ENCODE data around the gene MYOZ3. TPM values are rescaled to one million over a fixed set of nuclear protein-coding genes. Genes with fewer than 3 reads are reported as not detected.

Gene MYOZ3
- polyA plus RNA-seq, 1 donor from 2014 or later, result not detected

- H2AFZ ChIP-seq (ENCODE audit: low read depth, low read length), result no peak overlapping the region
- TF ChIP-seq EP300 (conservative IDR thresholded peaks at IDR 0.05; ENCODE audit: poor library complexity, severe bottlenecking), result no peak
- peak; percentile 26 for TF ChIP-seq SMC3 (conservative IDR thresholded peaks at IDR 0.05; ENCODE audit: poor library complexity)
- peak; percentile 21 for TF ChIP-seq CTCF (IDR thresholded peaks at IDR 0.05; ENCODE audit: poor library complexity, severe bottlenecking)
- no peak overlapping the region for H3K9ac ChIP-seq (ENCODE audit: low read length)
- no peaks in the 10 kb centered on the region for H4K20me1 ChIP-seq (ENCODE audit: insufficient read depth)
- H3K9me2 ChIP-seq (ENCODE audit: insufficient read depth, low read length), result no peaks in the 10 kb centered on the region
- no peaks in the 10 kb centered on the region for H3K36me3 ChIP-seq (ENCODE audit: insufficient read depth, low read length)
- no peak overlapping the region for H3K4me2 ChIP-seq (ENCODE audit: low read length)
- no peaks in the 10 kb centered on the region for H3F3A ChIP-seq (ENCODE audit: insufficient read depth, low read length, poor library complexity, severe bottlenecking)
- no peaks in the 10 kb centered on the region for H3K27me3 ChIP-seq (ENCODE audit: insufficient read depth, low read depth, low read length)
- no peak overlapping the region for H3K4me3 ChIP-seq (ENCODE audit: low read length)
- H3K9me3 ChIP-seq (ENCODE audit: low read length), result no peaks in the 10 kb centered on the region
- no peak overlapping the region for H3K27ac ChIP-seq (ENCODE audit: low read length)
- no peaks in the 10 kb centered on the region for H3K79me2 ChIP-seq (replicated peaks; ENCODE audit: insufficient read depth, low read length)
Measured at GRCh38 chr5:150710165-150710564, 49.1 kb downstream of the MYOZ3 start.

GRCh38 chr5:150723845-150724244 is 62.8 kb downstream of the MYOZ3 start:
- H3K9me2 ChIP-seq (ENCODE audit: insufficient read depth, low read length), result no peaks in the 10 kb centered on the region
- TF ChIP-seq TAF1 (IDR thresholded peaks at IDR 0.05; ENCODE audit: low read depth) (no peak), EP300 (conservative IDR thresholded peaks at IDR 0.05; ENCODE audit: poor library complexity, severe bottlenecking) (no peak)
- no peaks in the 10 kb centered on the region for H3K9me3 ChIP-seq (ENCODE audit: low read length)

More at GRCh38 chr5:150723845-150724244, 62.8 kb downstream of the MYOZ3 start:
- H3K27me3 ChIP-seq (ENCODE audit: insufficient read depth, low read depth, low read length), result no peaks in the 10 kb centered on the region
- no peaks in the 10 kb centered on the region for H3F3A ChIP-seq (ENCODE audit: insufficient read depth, low read length, poor library complexity, severe bottlenecking)
- no peaks in the 10 kb centered on the region for H3K36me3 ChIP-seq (ENCODE audit: insufficient read depth, low read length)
- no peak overlapping the region for H3K4me2 ChIP-seq (ENCODE audit: low read length)
- no peak overlapping the region for H3K4me3 ChIP-seq (ENCODE audit: low read length)
- H4K20me1 ChIP-seq (ENCODE audit: insufficient read depth), result no peaks in the 10 kb centered on the region
- H2AFZ ChIP-seq (ENCODE audit: low read depth, low read length), result no peak overlapping the region
- H3K9ac ChIP-seq (ENCODE audit: low read length), result no peak overlapping the region
- no peak overlapping the region for H3K27ac ChIP-seq (ENCODE audit: low read length)
- no peaks in the 10 kb centered on the region for H3K79me2 ChIP-seq (replicated peaks; ENCODE audit: insufficient read depth, low read length)

Other genes with a start within 250 kb of the MYOZ3 start
- gene CD74, start 248.3 kb upstream of the MYOZ3 start, polyA plus RNA-seq, result not detected in 2 replicates
- 2,744 and 3,490 TPM in 2 replicates for gene RPS14, start 211.5 kb upstream of the MYOZ3 start, polyA plus RNA-seq
- gene NDST1, start 153.1 kb upstream of the MYOZ3 start, polyA plus RNA-seq, result 15.6 and 21.9 TPM in 2 replicates
- 0.14 TPM in 1 of 2 replicates, not detected in the other for gene SYNPO, start 20.6 kb upstream of the MYOZ3 start, polyA plus RNA-seq
- 65.9 and 67.9 TPM in 2 replicates for gene RBM22, start 39.8 kb downstream of the MYOZ3 start, polyA plus RNA-seq
- 117 and 135 TPM in 2 replicates for gene DCTN4, start 97.8 kb downstream of the MYOZ3 start, polyA plus RNA-seq
- gene SMIM3, start 117.5 kb downstream of the MYOZ3 start, polyA plus RNA-seq, result 3.7 and 5.2 TPM in 2 replicates
- 0.28 TPM in 1 of 2 replicates, not detected in the other for gene IRGM, start 185.3 kb downstream of the MYOZ3 start, polyA plus RNA-seq
- 126 and 133 TPM in 2 replicates for gene ZNF300, start 243.7 kb downstream of the MYOZ3 start, polyA plus RNA-seq